Fibroblast of pulmonary artery (primary cell): Measurements from ENCODE around the gene IPO13.

Experiments
- DNase-seq: peaks from one replicate; pipeline ENCODE4 v3.0.0-alpha.2; 2010; ENCODE audit warnings: low read depth
- H3K4me3 ChIP-seq: replicated peaks from 2 replicates; pipeline ENCODE4 v1.5.1; 2011; ENCODE audit warnings: low read depth, mild to moderate bottlenecking, control low read depth, low read length, moderate library complexity
- CTCF ChIP-seq: IDR thresholded peaks from 2 replicates; pipeline ENCODE4 v1.5.1; 2011; ENCODE audit warnings: mild to moderate bottlenecking, control low read depth, low read length, inconsistent platforms; ENCODE audit errors: missing control alignments

The IPO13 gene

GRCh38 chr1:43904660-43905551 lies 41.8 kb upstream of the IPO13 start:
- DNase-seq: no peak
- H3K4me3 ChIP-seq: no peak overlapping the region
- no peak for TF ChIP-seq CTCF

- no peak for TF ChIP-seq CTCF
- H3K4me3 ChIP-seq: no peak overlapping the region
- DNase-seq: no peak
Observed at GRCh38 chr1:43908226-43908625, 38.5 kb upstream of the IPO13 start.

- TF ChIP-seq CTCF: no peak
- DNase-seq: no peak
- no peak overlapping the region for H3K4me3 ChIP-seq
Observed at GRCh38 chr1:43908858-43909257, 37.9 kb upstream of the IPO13 start.

- DNase-seq: no peak
- TF ChIP-seq CTCF: no peak
- no peak overlapping the region for H3K4me3 ChIP-seq
Observed at GRCh38 chr1:43910343-43910742, 36.4 kb upstream of the IPO13 start.

GRCh38 chr1:43912607-43913006 lies 34.1 kb upstream of the IPO13 start:
- no peak for TF ChIP-seq CTCF
- DNase-seq: peak; percentile 61
- H3K4me3 ChIP-seq: no peak overlapping the region

GRCh38 chr1:43913051-43913501 lies 33.7 kb upstream of the IPO13 start:
- no peak for TF ChIP-seq CTCF
- no peak for DNase-seq
- no peak overlapping the region for H3K4me3 ChIP-seq

GRCh38 chr1:43913666-43914360 lies 32.9 kb upstream of the IPO13 start:
- H3K4me3 ChIP-seq: no peak overlapping the region
- no peak for DNase-seq
- TF ChIP-seq CTCF: no peak
